Hepatocyte (in vitro differentiated cells): ENCODE results near the gene FGD4. TPM values are rescaled to one million over a fixed set of nuclear protein-coding genes. Genes with fewer than 3 reads are reported as not detected.
A peak's percentile ranks its signal among the peaks of the same experiment; 100 is the strongest.

ENCODE experiments used
- DNase-seq: peaks from one replicate; pipeline ENCODE4 v3.0.0-alpha.2; 2016; ENCODE audit warnings: low spot score
- H2AFZ ChIP-seq: fragments of 200-600 bp; sonication (generic); 2 replicates; pipeline ENCODE4 v1.6.0; 2016; ENCODE audit warnings: antibody characterized with exemption, mild to moderate bottlenecking
- H3K27ac ChIP-seq: fragments of 200-600 bp; sonication (generic); 2 replicates; pipeline ENCODE4 v1.5.1; 2016; ENCODE audit warnings: mild to moderate bottlenecking
- H3K27me3 ChIP-seq: fragments of 200-600 bp; sonication (generic); 2 replicates; pipeline ENCODE4 v1.6.1; 2016
- H3K36me3 ChIP-seq: fragments of 200-600 bp; sonication (generic); replicated peaks from 2 replicates; pipeline ENCODE4 v1.5.1; 2016; ENCODE audit warnings: low read depth; ENCODE audit not compliant: insufficient read depth
- H3K4me1 ChIP-seq: fragments of 200-600 bp; sonication (generic); 2 replicates; pipeline ENCODE4 v1.5.1; 2016; ENCODE audit warnings: mild to moderate bottlenecking, moderate library complexity; ENCODE audit not compliant: insufficient read depth
- H3K4me2 ChIP-seq: fragments of 200-600 bp; sonication (generic); 2 replicates; pipeline ENCODE4 v1.6.0; 2016
- H3K4me3 ChIP-seq: fragments of 200-600 bp; sonication (generic); 2 replicates; pipeline ENCODE4 v1.5.1; 2016; ENCODE audit warnings: mild to moderate bottlenecking
- H3K79me2 ChIP-seq: fragments of 200-600 bp; sonication (generic); 2 replicates; pipeline ENCODE4 v1.6.0; 2017; ENCODE audit warnings: mild to moderate bottlenecking
- H3K9me2 ChIP-seq: fragments of 200-600 bp; sonication (generic); replicated peaks from 2 replicates; pipeline ENCODE4 v1.6.0; 2017; ENCODE audit warnings: mild to moderate bottlenecking; ENCODE audit not compliant: insufficient read depth
- H3K9me3 ChIP-seq: fragments of 200-600 bp; sonication (generic); 2 replicates; pipeline ENCODE4 v1.5.1; 2016; ENCODE audit warnings: low read depth, mild to moderate bottlenecking
- H4K20me1 ChIP-seq: fragments of 200-600 bp; sonication (generic); 2 replicates; pipeline ENCODE4 v1.6.0; 2016; ENCODE audit warnings: mild to moderate bottlenecking; ENCODE audit not compliant: insufficient read depth, poor library complexity, severe bottlenecking
- EZH2 ChIP-seq: fragments of 200-600 bp; sonication (generic); IDR thresholded peaks from 2 replicates; pipeline ENCODE4 v1.6.1; 2016; ENCODE audit warnings: antibody characterized with exemption, mild to moderate bottlenecking, borderline replicate concordance
- EZH2phosphoT487 ChIP-seq: fragments of 200-600 bp; sonication (generic); IDR thresholded peaks from one replicate; pipeline ENCODE4 v1.6.1; 2018; ENCODE audit warnings: antibody characterized with exemption, mild to moderate bottlenecking, low read depth, moderate library complexity; ENCODE audit not compliant: unreplicated experiment, severe bottlenecking
- WGBS: methylation state at CpG from one replicate; pipeline ENCODE4 v1.1.6; 2016; ENCODE audit warnings: low lambda C conversion rate; ENCODE audit errors: missing lambda C conversion rate; 5-methylcytosine and 5-hydroxymethylcytosine counted together
- polyA plus RNA-seq: library from polyadenylated mRNA; unstranded; fragments of >200 nt; fragmentation: Nextera tagmentation; extraction: Ambion mirVana; gene quantifications from 2 replicates; pipeline ENCODE4 v1.2.1, GENCODE V29; 2016
- total RNA-seq: library from RNA; depleted of rRNA; stranded (reverse); fragments of >200 nt; gene quantifications from 2 replicates; pipeline ENCODE4 v1.2.3, GENCODE V29; 2014
- TF ChIP-seq, protein P1 (sequence below): fragments of 200-600 bp; sonication (generic); IDR thresholded peaks from 2 replicates; pipeline ENCODE4 v1.5.1; 2016; ENCODE audit warnings: antibody characterized with exemption, mild to moderate bottlenecking; ENCODE audit not compliant: poor library complexity

Gene FGD4
- total and polyA plus RNA-seq, 2 experiments from 2014 or later, result 15.2 to 41.5 TPM

DNA sequence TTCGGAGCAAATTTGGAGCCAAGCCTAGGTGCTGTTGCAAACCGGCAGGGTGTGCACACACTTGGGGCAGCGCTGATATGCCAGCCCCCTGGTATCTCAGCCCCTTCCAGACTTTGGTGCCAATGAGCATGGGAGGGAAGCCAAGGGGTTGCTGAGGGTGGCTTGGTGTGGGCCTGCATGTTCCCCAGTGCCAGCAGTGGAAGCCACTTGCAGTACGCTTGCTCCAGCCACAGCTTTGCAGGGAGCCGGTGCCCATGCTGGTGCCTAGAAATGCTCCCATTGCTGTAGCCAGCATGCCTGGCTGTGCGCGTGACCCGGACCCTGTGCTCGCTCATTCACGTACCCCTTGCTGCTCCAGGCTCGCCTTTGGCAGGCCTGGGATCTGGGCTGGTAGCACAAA lies 212.6 kb downstream of the FGD4 start:
- Histone ChIP-seq H3K79me2 (no peaks in the 10 kb centered on the region), H2AFZ (no peak overlapping the region), H3K4me1 (peaks cover under 1% of the 10 kb centered on the region), H3K27me3 (no peaks in the 10 kb centered on the region), H3K4me2 (no peak overlapping the region), H3K4me3 (no peak overlapping the region), H3K27ac (no peak overlapping the region), H3K9me2 (no peaks in the 10 kb centered on the region), H3K36me3 (no peaks in the 10 kb centered on the region), H3K9me3 (no peaks in the 10 kb centered on the region), H4K20me1 (no peaks in the 10 kb centered on the region)
- TF ChIP-seq EZH2 (no peak), EZH2phosphoT487 (no peak)
- TF ChIP-seq, protein P1, sequence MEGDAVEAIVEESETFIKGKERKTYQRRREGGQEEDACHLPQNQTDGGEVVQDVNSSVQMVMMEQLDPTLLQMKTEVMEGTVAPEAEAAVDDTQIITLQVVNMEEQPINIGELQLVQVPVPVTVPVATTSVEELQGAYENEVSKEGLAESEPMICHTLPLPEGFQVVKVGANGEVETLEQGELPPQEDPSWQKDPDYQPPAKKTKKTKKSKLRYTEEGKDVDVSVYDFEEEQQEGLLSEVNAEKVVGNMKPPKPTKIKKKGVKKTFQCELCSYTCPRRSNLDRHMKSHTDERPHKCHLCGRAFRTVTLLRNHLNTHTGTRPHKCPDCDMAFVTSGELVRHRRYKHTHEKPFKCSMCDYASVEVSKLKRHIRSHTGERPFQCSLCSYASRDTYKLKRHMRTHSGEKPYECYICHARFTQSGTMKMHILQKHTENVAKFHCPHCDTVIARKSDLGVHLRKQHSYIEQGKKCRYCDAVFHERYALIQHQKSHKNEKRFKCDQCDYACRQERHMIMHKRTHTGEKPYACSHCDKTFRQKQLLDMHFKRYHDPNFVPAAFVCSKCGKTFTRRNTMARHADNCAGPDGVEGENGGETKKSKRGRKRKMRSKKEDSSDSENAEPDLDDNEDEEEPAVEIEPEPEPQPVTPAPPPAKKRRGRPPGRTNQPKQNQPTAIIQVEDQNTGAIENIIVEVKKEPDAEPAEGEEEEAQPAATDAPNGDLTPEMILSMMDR, result no peak
- DNase-seq, result no peak
- WGBS, result over 99% methylated on average over 11 of the region's 11 CpGs

DNA sequence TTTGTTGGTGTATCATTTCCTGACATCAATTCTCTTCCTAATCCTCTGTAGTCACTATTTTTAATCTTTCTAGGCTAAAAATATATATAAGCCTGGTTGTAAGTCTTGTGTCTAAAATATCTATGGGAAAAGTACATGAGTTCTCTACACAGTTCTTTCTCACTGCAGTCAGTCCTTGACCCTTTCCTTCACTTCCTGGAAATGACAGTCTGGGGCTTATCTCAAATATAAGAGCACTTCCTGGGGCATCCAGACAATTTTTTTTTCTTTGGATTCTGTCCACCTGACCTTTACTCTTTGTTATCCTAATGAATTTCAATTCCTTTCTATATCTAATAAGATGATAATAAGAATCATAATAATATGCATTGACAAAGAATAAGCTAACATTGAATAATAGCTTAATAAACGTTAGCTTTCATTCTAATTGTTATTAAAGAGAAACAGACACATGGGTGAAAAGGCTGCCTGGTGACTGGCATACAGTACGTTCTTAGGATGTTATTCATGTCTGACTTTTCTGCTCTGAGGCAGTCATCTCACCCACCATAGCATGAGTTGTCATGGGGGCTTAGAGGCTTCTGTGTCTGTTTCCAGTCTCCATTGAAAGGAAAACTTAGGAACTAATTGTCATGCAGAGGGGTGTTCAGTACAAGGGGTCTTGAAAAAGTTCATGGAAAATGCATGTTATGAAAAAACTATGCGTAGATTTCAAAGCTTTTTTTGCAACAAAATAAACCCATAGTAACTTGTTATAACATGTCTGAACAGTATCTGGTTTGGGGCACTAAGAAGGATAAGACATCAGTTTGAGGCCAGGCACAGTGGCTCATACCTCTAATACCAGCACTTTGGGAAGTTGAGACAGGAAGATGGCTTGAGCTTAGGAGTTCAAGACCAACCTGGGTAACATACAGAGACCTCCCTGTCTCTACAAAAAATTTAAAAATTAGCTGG lies 213.6 kb downstream of the FGD4 start:
- H3K27me3 ChIP-seq, result no peaks in the 10 kb centered on the region
- no peak overlapping the region for H2AFZ ChIP-seq
- no peaks in the 10 kb centered on the region for H3K36me3 ChIP-seq
- TF ChIP-seq, protein P1, result no peak
- TF ChIP-seq EZH2phosphoT487, result no peak
- no peak for TF ChIP-seq EZH2
- DNase-seq, result no peak
- no peak overlapping the region for H3K27ac ChIP-seq
- H3K4me1 ChIP-seq, result no peaks in the 10 kb centered on the region
- H3K4me2 ChIP-seq, result no peak overlapping the region
- H3K79me2 ChIP-seq, result no peaks in the 10 kb centered on the region
- H3K9me2 ChIP-seq, result no peaks in the 10 kb centered on the region
- no peaks in the 10 kb centered on the region for H3K9me3 ChIP-seq
- WGBS, result 88% methylated on average over 3 of the region's 3 CpGs
- H4K20me1 ChIP-seq, result no peaks in the 10 kb centered on the region
- H3K4me3 ChIP-seq, result no peak overlapping the region

DNA sequence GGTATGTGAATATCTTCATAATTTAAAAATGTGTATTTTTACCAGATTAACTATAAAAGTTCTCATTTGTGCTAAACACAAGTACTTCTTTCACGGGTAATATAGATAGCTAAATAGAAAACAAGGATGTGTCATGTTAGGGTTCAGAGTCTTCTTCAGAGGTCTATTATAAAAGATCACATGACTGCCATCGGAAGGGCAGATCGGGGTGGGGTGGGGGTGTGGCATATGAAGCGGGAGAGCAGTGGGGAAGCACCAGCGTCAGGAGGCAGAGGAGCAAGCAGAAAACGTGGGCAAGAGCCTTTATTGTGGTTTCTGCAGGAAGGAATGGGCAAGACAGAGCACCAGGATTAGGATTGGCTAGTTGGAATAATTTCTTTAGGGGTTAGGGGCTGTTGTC lies 216.1 kb downstream of the FGD4 start:
- Histone ChIP-seq H3K79me2 (no peaks in the 10 kb centered on the region), H3K9me2 (no peaks in the 10 kb centered on the region), H2AFZ (no peak overlapping the region), H3K4me2 (no peak overlapping the region), H3K4me1 (no peaks in the 10 kb centered on the region), H4K20me1 (no peaks in the 10 kb centered on the region), H3K9me3 (no peaks in the 10 kb centered on the region), H3K27me3 (no peaks in the 10 kb centered on the region), H3K4me3 (no peak overlapping the region), H3K36me3 (no peaks in the 10 kb centered on the region), H3K27ac (no peak overlapping the region)
- DNase-seq, result peak; percentile 10
- TF ChIP-seq, protein P1, result no peak
- no peak for TF ChIP-seq EZH2phosphoT487
- WGBS, result 75% methylated on average over 6 of the region's 6 CpGs
